ENCODE results near the gene DRC7.

DNA sequence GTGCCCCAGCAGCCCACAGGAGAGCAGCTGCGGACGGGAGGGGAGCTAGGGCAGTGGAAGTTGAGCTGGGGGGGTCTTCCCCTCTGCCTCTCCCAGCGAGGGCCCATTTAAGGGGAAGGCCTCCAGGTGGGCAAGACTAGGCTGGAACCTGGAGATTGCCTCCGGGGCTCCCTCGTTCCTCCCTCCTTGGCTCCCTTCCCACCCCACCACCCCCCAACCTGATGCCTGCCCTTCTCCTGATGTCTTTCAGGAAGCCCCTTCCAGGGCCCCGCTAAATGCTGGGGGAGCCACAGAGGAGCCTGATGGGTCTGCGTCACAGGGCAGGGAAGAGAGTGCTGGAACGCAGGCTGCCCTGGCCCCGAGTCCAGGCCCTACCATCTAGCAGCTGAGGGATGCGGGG lies 49.4 kb upstream of the DRC7 start:
- TF ChIP-seq ZNF224 (CRISPR knock-in tag; IDR thresholded peaks at IDR 0.05) (no peak), POLR2A (conservative IDR thresholded peaks at IDR 0.05) (no peak), BHLHE40 (IDR thresholded peaks at IDR 0.05; ENCODE audit: low read length) (no peak), LEF1 (IDR thresholded peaks at IDR 0.05) (no peak), E2F1 (CRISPR knock-in tag; IDR thresholded peaks at IDR 0.05) (no peak), CTCF (IDR thresholded peaks at IDR 0.05 in 2 of 3, conservative IDR thresholded peaks at IDR 0.05 in 1 of 3; ENCODE audit: insufficient read depth in 2 of 3, low read depth in 1 of 3, low read length in 3 of 3) (no peak), SP1 (CRISPR knock-in tag; IDR thresholded peaks at IDR 0.05) (no peak), GTF2F1 (IDR thresholded peaks at IDR 0.05; ENCODE audit: low read depth, low read length) (no peak), MYC (IDR thresholded peaks at IDR 0.05; ENCODE audit: low read depth, low read length) (no peak), MYC (CRISPR knock-in tag; IDR thresholded peaks at IDR 0.05; ENCODE audit: borderline replicate concordance, low read depth) (no peak), PHF20 (IDR thresholded peaks at IDR 0.05; ENCODE audit: partially characterized antibody) (no peak)
